SK-N-MC (cell line): ENCODE data around the gene TST.

Experiments
- EZH2 ChIP-seq: fragments of 200-600 bp; sonication (generic); IDR thresholded peaks from one replicate; pipeline ENCODE4 v1.6.1; 2017; ENCODE audit warnings: antibody characterized with exemption
- POLR2AphosphoS5 ChIP-seq: IDR thresholded peaks from 2 replicates; pipeline ENCODE4 v1.6.1; 2012; ENCODE audit warnings: mild to moderate bottlenecking, low read depth, low read length, borderline replicate concordance

DNA sequence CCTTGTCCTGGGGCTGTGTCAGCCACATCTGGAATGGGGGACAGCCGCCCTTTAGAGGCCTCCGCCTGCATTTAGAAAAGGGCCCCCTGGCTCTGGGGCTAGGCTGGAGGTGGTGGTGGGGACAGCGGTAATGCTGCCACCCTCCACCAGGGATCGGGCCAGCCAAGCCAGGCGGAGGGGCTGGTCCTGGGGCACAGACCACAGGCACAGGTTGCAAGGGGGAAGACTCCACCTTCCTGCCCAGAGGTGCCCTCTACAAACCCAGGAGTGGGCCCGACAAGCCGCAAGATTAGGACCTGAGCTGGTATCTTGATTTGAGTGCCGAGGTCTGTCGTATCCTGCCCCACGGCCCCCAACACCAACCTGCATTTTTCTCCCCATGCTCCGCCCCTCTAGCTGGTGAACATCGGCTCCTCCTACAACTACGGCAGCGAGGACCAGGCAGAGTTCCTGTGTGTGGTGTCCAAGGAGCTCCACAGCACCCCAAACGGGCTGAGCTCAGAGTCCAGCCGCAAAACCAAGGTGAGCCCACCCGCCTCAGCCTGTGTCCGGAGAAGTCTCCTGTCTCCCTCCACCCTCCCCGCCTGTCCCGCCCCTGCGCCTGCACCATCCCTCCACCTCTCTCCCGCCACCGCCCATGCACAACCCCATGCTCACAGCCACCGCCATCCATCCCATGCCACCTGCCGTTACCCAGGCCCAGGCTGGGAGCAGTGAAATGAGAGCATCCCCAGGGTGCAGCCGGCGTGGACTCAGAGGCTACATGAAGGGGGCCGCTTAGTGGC is 39.9 kb upstream of the TST start:
- TF ChIP-seq POLR2AphosphoS5 (no peak), EZH2 (no peak)
